K562 (cell line): ENCODE data around the gene AIF1. TPM values are rescaled to one million over a fixed set of nuclear protein-coding genes. Genes with fewer than 3 reads are reported as not detected.

Source experiments
- ARID2 ChIP-seq: fragments of 450-650 bp; IDR thresholded peaks from 2 replicates; pipeline ENCODE4 v1.6.1; 2017; ENCODE audit warnings: antibody characterized with exemption, mild to moderate bottlenecking
- BHLHE40 ChIP-seq: IDR thresholded peaks from 2 replicates; pipeline ENCODE4 v1.6.1; 2011; ENCODE audit warnings: low read length, improper control_type of control experiment
- BRD4 ChIP-seq: fragments of 200-600 bp; sonication (generic); IDR thresholded peaks from 2 replicates; pipeline ENCODE4 v1.6.1; 2017; ENCODE audit warnings: inconsistent platforms
- CC2D1A ChIP-seq: fragments of 450-650 bp; IDR thresholded peaks from 2 replicates; pipeline ENCODE4 v1.6.1; 2017; ENCODE audit warnings: mild to moderate bottlenecking
- EGR1 ChIP-seq: fragments of 450-650 bp; conservative IDR thresholded peaks from 2 replicates; pipeline ENCODE4 v1.6.1; 2017; ENCODE audit warnings: mild to moderate bottlenecking
- ETV6 ChIP-seq, 3 experiments: fragments of 150-350 bp in 1 of 3; sonication (generic) in 1 of 3; formaldehyde crosslinking in 1 of 3; IDR thresholded peaks; 2 replicates each; pipeline versions ENCODE4 v1.6.1 to v1.8.0; 2014 to 2022; ENCODE audit warnings: borderline replicate concordance in 2 of 3, low read depth in 2 of 3, antibody characterized with exemption in 1 of 3, low read length in 1 of 3, mild to moderate bottlenecking in 1 of 3, missing genetic modification reagents in 1 of 3
- EWSR1 ChIP-seq: fragments of 450-650 bp; IDR thresholded peaks from 2 replicates; pipeline ENCODE4 v1.6.1; 2018; ENCODE audit warnings: borderline replicate concordance, mild to moderate bottlenecking, low read depth, moderate library complexity; ENCODE audit not compliant: partially characterized antibody
- HDAC3 ChIP-seq: fragments of 450-650 bp; IDR thresholded peaks from 2 replicates; pipeline ENCODE4 v1.6.1; 2018; ENCODE audit warnings: borderline replicate concordance, mild to moderate bottlenecking, moderate library complexity; ENCODE audit not compliant: partially characterized antibody
- HDGF ChIP-seq: fragments of 450-650 bp; IDR thresholded peaks from 2 replicates; pipeline ENCODE4 v1.6.1; 2016
- NCOR1 ChIP-seq: fragments of 450-650 bp; IDR thresholded peaks from 2 replicates; pipeline ENCODE4 v1.6.1; 2016; ENCODE audit warnings: mild to moderate bottlenecking, moderate library complexity
- PKNOX1 ChIP-seq: fragments of 450-650 bp; IDR thresholded peaks from 2 replicates; pipeline ENCODE4 v1.6.1; 2016
- SUPT5H ChIP-seq: fragments of 450-650 bp; IDR thresholded peaks from 2 replicates; pipeline ENCODE4 v1.6.1; 2016
- XRCC4 ChIP-seq: IDR thresholded peaks from one replicate; pipeline ENCODE4 v1.6.1; 2011; ENCODE audit not compliant: insufficient read depth, insufficient read length; ENCODE audit errors: extremely low read depth
- ZBTB5 ChIP-seq: fragments of 450-650 bp; IDR thresholded peaks from 2 replicates; pipeline ENCODE4 v1.6.1; 2017; ENCODE audit warnings: antibody characterized with exemption
- ZNF143 ChIP-seq: sonication (generic); formaldehyde crosslinking; IDR thresholded peaks from 2 replicates; pipeline ENCODE4 v1.9.0; 2022; ENCODE audit warnings: mild to moderate bottlenecking, missing genetic modification reagents
- ZNF79 ChIP-seq: fragments of 250-450 bp; sonication (Bioruptor Pico); IDR thresholded peaks from 2 replicates; pipeline ENCODE4 v1.4.0; 2020; ENCODE audit warnings: low read depth, mild to moderate bottlenecking, moderate library complexity
- polyA plus RNA-seq, 8 experiments: library from polyadenylated mRNA; depleted of rRNA in 4 of 8; stranded (reverse) in 5 of 8; unstranded in 3 of 8; fragments of >200 nt; fragmentation: Nextera tagmentation in 2 of 8; fragmentation: Illumina TruSeq in 1 of 8; extraction: Ambion mirVana in 2 of 8; extraction: Trizol in 1 of 8; gene quantifications; 2 replicates each; pipeline versions ENCODE4 v1.2.1 to v1.2.3, GENCODE V29; 2011 to 2014; ENCODE audit warnings: inconsistent platforms in 1 of 8, missing spikeins in 1 of 8
- total RNA-seq, 7 experiments: library from RNA; depleted of rRNA in 6 of 7; stranded (reverse); fragments of >200 nt in 6 of 7; fragmentation: Illumina TruSeq in 2 of 7; extraction: Trizol in 2 of 7; gene quantifications; 2 replicates each; pipeline versions ENCODE4 v1.2.1 to v1.2.3, GENCODE V29; 2011 to 2021; ENCODE audit warnings: low replicate concordance in 1 of 7
- TF ChIP-seq, protein P1 (sequence below), 2 experiments: fragments of 450-650 bp; IDR thresholded peaks; 2 replicates each; pipeline ENCODE4 v1.6.1; 2016; ENCODE audit warnings: mild to moderate bottlenecking in 2 of 2, borderline replicate concordance in 1 of 2, low read depth in 1 of 2, moderate library complexity in 1 of 2

Gene AIF1
- total and polyA plus RNA-seq, 9 of the 15 experiments (the other 6 are each of a cell fraction or from before 2014, with no cell fraction given): 9.4 to 33.4 (median 19.4) TPM

DNA sequence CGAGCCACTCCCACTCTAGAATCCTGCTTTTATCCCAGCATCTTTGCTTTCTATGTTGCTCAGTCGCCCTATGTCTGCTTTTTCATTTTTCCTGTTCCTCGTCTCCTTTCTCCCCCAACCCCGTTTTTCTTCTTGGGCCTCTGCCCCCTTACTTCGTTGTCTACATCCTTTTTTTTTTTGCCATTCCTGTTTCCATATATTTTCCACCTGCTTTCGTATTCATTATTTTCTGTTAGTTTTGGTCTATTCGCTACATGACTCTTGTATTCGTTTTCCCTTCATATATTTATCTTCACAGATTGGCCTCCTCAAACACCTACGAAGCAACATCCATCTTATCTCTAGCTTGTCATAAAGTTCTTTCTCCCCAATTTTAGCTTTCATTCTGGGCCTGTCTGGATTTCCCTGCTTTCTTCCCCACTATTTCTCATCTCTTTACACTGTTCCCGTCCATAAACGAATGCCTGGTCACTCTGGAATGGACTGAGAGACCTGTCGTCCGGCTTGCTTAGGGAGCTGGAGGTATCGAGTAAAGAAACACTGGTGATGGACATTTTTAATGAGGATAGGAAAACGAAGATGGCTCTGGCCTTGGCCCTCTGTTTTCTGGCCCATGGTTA, 6.4 kb downstream of the AIF1 start (continued):
- TF ChIP-seq, protein P1, sequence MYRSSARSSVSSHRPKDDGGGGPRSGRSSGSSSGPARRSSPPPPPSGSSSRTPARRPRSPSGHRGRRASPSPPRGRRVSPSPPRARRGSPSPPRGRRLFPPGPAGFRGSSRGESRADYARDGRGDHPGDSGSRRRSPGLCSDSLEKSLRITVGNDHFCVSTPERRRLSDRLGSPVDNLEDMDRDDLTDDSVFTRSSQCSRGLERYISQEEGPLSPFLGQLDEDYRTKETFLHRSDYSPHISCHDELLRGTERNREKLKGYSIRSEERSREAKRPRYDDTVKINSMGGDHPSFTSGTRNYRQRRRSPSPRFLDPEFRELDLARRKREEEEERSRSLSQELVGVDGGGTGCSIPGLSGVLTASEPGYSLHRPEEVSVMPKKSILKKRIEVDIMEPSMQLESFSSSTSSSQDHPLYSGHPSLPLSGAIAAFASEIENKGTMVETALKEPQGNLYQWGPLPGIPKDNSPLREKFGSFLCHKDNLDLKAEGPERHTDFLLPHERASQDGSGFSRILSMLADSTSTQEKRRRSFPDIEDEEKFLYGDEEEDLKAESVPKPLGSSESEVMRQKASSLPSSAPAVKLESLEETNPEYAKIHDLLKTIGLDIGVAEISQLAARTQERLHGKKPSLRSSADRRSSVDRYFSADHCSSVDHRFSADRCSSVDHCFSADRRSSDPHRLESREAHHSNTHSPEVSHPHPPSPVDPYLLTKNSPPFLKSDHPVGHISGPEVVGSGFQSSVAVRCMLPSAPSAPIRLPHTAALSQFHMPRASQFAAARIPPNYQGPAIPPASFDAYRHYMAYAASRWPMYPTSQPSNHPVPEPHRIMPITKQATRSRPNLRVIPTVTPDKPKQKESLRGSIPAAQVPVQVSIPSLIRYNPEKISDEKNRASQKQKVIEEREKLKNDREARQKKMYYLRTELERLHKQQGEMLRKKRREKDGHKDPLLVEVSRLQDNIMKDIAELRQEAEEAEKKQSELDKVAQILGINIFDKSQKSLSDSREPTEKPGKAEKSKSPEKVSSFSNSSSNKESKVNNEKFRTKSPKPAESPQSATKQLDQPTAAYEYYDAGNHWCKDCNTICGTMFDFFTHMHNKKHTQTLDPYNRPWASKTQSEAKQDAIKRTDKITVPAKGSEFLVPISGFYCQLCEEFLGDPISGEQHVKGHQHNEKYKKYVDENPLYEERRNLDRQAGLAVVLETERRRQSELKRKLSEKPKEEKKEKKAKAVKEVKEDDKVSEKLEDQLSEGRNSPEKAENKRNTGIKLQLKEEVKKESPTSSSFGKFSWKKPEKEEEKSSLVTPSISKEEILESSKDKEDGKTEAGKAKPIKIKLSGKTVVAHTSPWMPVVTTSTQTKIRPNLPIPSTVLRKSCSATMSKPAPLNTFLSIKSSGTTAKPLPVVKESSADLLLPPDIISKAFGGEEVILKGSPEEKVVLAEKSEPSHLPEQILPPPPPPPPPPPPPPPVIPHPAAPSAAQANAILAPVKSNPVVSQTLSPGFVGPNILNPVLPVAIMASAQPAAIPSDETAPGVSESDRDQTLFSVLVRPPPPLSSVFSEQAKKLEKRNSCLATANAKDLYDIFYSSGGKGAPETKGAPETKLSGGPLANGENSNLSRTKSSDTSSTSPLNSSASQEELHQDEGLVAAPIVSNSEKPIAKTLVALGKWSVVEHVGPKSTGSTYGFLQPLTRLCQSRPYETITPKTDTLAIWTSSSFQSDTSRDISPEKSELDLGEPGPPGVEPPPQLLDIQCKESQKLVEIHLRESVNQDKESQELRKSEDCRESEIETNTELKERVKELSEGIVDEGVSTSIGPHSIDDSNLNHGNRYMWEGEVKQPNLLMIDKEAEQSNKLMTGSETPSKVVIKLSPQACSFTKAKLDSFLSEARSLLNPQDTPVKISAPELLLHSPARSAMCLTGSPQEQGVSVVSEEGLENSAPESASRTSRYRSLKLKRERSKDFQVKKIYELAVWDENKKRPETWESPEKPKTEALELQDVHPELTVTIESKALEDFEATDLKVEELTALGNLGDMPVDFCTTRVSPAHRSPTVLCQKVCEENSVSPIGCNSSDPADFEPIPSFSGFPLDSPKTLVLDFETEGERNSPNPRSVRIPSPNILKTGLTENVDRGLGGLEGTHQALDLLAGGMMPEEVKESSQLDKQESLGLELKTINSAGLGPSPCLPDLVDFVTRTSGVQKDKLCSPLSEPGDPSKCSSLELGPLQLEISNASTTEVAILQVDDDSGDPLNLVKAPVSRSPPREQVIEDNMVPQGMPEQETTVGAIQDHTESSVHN (IDR thresholded peaks at IDR 0.05; ENCODE audit: borderline replicate concordance in 1 of 2, low read depth in 1 of 2): 0 out of 4 replicates have a peak, but pooled peaks of 1 of the 2 experiments have one; percentile 52
- TF ChIP-seq PKNOX1 (0 out of 2 replicates have a peak, but pooled peaks have one; percentile 19), HDAC3 (peak; percentile 27), ETV6 (IDR thresholded peaks at IDR 0.05; ENCODE audit: borderline replicate concordance in 1 of 2, low read depth in 2 of 2, low read length in 1 of 2) (peak in 1 of 2 experiments; percentile 10; a peak in 1 of 4 replicates), ETV6 (CRISPR knock-in tag; IDR thresholded peaks at IDR 0.05; ENCODE audit: borderline replicate concordance) (0 out of 2 replicates have a peak, but pooled peaks have one; percentile 19), NCOR1 (no peak), ARID2 (0 out of 2 replicates have a peak, but pooled peaks have one; percentile 5), BRD4 (peak; percentile 96; the same call in 1 of the 2 replicates), EGR1 (no peak), EWSR1 (no peak), CC2D1A (0 out of 2 replicates have a peak, but pooled peaks have one; percentile 54), SUPT5H (no peak), BHLHE40 (no peak), XRCC4 (no peak), ZNF79 (CRISPR knock-in tag) (no peak), ZNF143 (CRISPR knock-in tag) (no peak), HDGF (0 out of 2 replicates have a peak, but pooled peaks have one; percentile 85), ZBTB5 (peak; percentile 55; the same call in 1 of the 2 replicates)
